ENCODE results near the gene ARHGEF16. TPM values are rescaled to one million over a fixed set of nuclear protein-coding genes. Genes with fewer than 3 reads are reported as not detected.

Gene ARHGEF16
- total RNA-seq, 1 experiment from 2014 or later, result 10.1 TPM

DNA sequence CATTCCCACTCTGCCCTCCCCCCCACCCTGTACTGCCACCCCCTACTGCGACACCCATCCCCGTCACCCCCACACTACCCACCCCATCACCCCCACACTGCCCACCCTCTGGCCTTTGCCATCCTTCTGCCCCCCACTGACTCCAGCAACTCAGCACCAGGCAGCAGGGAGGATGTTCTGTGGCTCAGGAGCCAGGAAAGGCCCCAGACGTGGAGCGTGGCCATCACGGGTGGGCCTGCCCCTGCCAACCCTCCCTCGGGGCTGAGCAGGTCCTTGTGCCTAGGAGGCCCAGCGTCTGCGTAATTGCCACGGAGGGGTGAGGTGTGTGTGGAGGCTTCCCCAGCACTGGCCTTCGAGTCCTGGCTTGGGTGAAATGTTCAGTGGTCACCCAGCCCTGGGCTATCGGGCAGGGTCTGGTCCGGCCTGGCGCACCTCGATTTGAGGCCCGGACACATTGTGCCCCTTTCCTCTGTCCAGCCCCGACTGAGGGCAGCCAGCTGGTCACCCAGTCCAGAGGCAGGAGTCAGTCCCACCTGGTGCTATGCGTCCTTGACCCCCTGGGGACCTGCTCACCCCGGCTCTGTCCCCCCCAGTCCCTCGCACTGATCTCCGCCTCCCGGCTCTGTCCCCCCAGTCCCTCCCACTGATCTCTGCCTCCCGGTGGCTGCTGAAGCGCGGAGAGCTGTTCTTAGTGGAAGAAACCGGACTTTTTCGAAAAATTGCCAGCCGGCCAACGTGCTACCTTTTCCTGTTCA, 23.0 kb downstream of the ARHGEF16 start:
- no peak for DNase-seq (ENCODE audit: low read depth, low spot score)
- BruUV-seq (replicated peaks), result no TSS peak
- peak; percentile 1; the same call in 1 of the 2 replicates for ATAC-seq
- Histone ChIP-seq H3K4me1 (ENCODE audit: control insufficient read depth, insufficient read depth, low read length) (peaks cover 23% of the 10 kb centered on the region), H3K27ac (ENCODE audit: low read length) (no peak overlapping the region), H3K36me3 (ENCODE audit: control insufficient read depth, insufficient read depth, low read length) (no peaks in the 10 kb centered on the region), H3K9me3 (ENCODE audit: control insufficient read depth, insufficient read depth, low read depth, low read length) (no peaks in the 10 kb centered on the region), H3K4me3 (ENCODE audit: low read depth in 2 of 2, low read length in 2 of 2) (no peak overlapping the region), H3K27me3 (ENCODE audit: control insufficient read depth, insufficient read depth, low read length) (no peaks in the 10 kb centered on the region)
- in situ Hi-C loops (cut with HindIII; ENCODE audit: low pct_unique_long_range_greater_than_20kb, low sequenced_read_pairs), result no loop called here
- POLR2A ChIA-PET, result interaction anchor here (0.6 kb wide), 1 partner anchor 14 kb away, joined by 4 read pairs; no protein-coding TSS in a partner anchor
- intact Hi-C loops (cut with micrococcal nuclease; ENCODE audit: unreplicated experiment), result no loop called here
- CTCF ChIA-PET, result interaction anchor here (2.0 kb wide), 1 partner anchor 24 kb away, joined by 8 read pairs; no protein-coding TSS in a partner anchor
- TF ChIP-seq POLR2AphosphoS5 (IDR thresholded peaks at IDR 0.05; ENCODE audit: low read depth, low read length), result no peak
- TF ChIP-seq, protein P1, sequence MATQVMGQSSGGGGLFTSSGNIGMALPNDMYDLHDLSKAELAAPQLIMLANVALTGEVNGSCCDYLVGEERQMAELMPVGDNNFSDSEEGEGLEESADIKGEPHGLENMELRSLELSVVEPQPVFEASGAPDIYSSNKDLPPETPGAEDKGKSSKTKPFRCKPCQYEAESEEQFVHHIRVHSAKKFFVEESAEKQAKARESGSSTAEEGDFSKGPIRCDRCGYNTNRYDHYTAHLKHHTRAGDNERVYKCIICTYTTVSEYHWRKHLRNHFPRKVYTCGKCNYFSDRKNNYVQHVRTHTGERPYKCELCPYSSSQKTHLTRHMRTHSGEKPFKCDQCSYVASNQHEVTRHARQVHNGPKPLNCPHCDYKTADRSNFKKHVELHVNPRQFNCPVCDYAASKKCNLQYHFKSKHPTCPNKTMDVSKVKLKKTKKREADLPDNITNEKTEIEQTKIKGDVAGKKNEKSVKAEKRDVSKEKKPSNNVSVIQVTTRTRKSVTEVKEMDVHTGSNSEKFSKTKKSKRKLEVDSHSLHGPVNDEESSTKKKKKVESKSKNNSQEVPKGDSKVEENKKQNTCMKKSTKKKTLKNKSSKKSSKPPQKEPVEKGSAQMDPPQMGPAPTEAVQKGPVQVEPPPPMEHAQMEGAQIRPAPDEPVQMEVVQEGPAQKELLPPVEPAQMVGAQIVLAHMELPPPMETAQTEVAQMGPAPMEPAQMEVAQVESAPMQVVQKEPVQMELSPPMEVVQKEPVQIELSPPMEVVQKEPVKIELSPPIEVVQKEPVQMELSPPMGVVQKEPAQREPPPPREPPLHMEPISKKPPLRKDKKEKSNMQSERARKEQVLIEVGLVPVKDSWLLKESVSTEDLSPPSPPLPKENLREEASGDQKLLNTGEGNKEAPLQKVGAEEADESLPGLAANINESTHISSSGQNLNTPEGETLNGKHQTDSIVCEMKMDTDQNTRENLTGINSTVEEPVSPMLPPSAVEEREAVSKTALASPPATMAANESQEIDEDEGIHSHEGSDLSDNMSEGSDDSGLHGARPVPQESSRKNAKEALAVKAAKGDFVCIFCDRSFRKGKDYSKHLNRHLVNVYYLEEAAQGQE (IDR thresholded peaks at IDR 0.05; ENCODE audit: insufficient read depth in 1 of 2, low read depth in 2 of 2, low read length in 1 of 2), result no peak

DNA sequence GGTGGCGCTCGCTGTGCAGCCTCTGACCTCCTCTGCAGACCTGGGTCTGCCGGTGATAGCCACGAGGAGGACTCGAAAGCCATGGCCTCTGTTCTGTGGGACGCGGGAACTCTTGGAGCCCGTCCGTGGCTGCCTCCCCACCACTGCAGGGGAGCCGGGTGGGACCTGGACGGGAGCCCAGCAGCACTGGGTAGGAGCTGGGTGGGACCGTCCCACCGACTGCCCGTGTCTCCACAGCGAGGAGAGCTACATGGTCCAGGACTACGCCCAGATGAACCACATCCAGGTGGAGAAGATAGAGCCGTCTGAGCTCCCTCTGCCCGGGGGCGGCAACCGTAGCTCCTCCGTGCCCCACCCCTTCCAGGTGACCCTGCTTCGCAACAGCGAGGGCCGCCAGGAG, 23.7 kb downstream of the ARHGEF16 start:
- no peak for ATAC-seq
- Histone ChIP-seq H3K4me3 (ENCODE audit: low read depth in 2 of 2, low read length in 2 of 2) (no peak overlapping the region), H3K4me1 (ENCODE audit: control insufficient read depth, insufficient read depth, low read length) (peaks cover 27% of the 10 kb centered on the region), H3K27ac (ENCODE audit: low read length) (no peak overlapping the region), H3K9me3 (ENCODE audit: control insufficient read depth, insufficient read depth, low read depth, low read length) (no peaks in the 10 kb centered on the region), H3K36me3 (ENCODE audit: control insufficient read depth, insufficient read depth, low read length) (no peaks in the 10 kb centered on the region), H3K27me3 (ENCODE audit: control insufficient read depth, insufficient read depth, low read length) (no peaks in the 10 kb centered on the region)
- in situ Hi-C loops (cut with HindIII; ENCODE audit: low pct_unique_long_range_greater_than_20kb, low sequenced_read_pairs), result no loop called here
- TF ChIP-seq, protein P2, sequence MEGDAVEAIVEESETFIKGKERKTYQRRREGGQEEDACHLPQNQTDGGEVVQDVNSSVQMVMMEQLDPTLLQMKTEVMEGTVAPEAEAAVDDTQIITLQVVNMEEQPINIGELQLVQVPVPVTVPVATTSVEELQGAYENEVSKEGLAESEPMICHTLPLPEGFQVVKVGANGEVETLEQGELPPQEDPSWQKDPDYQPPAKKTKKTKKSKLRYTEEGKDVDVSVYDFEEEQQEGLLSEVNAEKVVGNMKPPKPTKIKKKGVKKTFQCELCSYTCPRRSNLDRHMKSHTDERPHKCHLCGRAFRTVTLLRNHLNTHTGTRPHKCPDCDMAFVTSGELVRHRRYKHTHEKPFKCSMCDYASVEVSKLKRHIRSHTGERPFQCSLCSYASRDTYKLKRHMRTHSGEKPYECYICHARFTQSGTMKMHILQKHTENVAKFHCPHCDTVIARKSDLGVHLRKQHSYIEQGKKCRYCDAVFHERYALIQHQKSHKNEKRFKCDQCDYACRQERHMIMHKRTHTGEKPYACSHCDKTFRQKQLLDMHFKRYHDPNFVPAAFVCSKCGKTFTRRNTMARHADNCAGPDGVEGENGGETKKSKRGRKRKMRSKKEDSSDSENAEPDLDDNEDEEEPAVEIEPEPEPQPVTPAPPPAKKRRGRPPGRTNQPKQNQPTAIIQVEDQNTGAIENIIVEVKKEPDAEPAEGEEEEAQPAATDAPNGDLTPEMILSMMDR (IDR thresholded peaks at IDR 0.05), result no peak
- TF ChIP-seq, protein P1 (IDR thresholded peaks at IDR 0.05; ENCODE audit: insufficient read depth in 1 of 2, low read depth in 2 of 2, low read length in 1 of 2), result no peak
- TF ChIP-seq SIN3A (IDR thresholded peaks at IDR 0.05; ENCODE audit: borderline replicate concordance, insufficient read depth, low read depth, low read length) (no peak), TCF7L2 (IDR thresholded peaks at IDR 0.05; ENCODE audit: low read depth, low read length) (no peak), POLR2AphosphoS5 (IDR thresholded peaks at IDR 0.05; ENCODE audit: low read depth, low read length) (no peak)
- POLR2A ChIA-PET, result no interaction called here
- no TSS peak for BruUV-seq (replicated peaks)
- no peak for DNase-seq (ENCODE audit: low read depth, low spot score)
- CTCF ChIA-PET, result interaction anchor here (2.0 kb wide), 1 partner anchor 25 kb away, joined by 8 read pairs; no protein-coding TSS in a partner anchor
- intact Hi-C loops (cut with micrococcal nuclease; ENCODE audit: unreplicated experiment), result no loop called here
